ENCODE measurements around the gene THTPA. TPM values are rescaled to one million over a fixed set of nuclear protein-coding genes. Genes with fewer than 3 reads are reported as not detected.
A peak's percentile ranks its signal among the peaks of the same experiment; 100 is the strongest.

The THTPA gene
- total RNA-seq: 11.8 to 21.6 TPM (median 12.3 TPM) in 3 replicates
- long read RNA-seq, transcript THTPA-205 (2 exons, 571 nt): minor isoform, 11 of 37 reads
- long read RNA-seq, transcript THTPA-202 (3 exons, 1,779 nt): minor isoform, 9 of 37 reads
- long read RNA-seq, transcript THTPA-201 (2 exons, 2,860 nt): major isoform, 14 of 37 reads
- long read RNA-seq, partial matches to known transcripts: 0 of 37 reads
- long read RNA-seq, other reads (novel, unspliced or antisense): 0 of 37 reads

GRCh38 chr14:23555882-23556699, at the start of gene THTPA:
THTPA (plus strand) TSS chr14:23556271; CDS start chr14:23556758, 487 bp downstream.
- peak within 1 kb of the TSS; percentile 91 for H3K4me3 Mint-ChIP-seq (ENCODE audit: unreplicated experiment)
- peaks cover 6% of the 10 kb centered on the region for H3K36me3 Mint-ChIP-seq (ENCODE audit: low read depth)
- peak within 1 kb of the TSS; percentile 93 for H3K27ac Mint-ChIP-seq (ENCODE audit: unreplicated experiment)
- H3K4me1 Mint-ChIP-seq (ENCODE audit: low read depth): peaks cover 34% of the 10 kb centered on the region
- DNase-seq (ENCODE audit: low spot score): peak; percentile 98
- no peaks in the 10 kb centered on the region for H3K27me3 Mint-ChIP-seq (ENCODE audit: low read depth)
- no peak for TF ChIP-seq CTCF (IDR thresholded peaks at IDR 0.05)
- no peaks in the 10 kb centered on the region for H3K9me3 Mint-ChIP-seq (ENCODE audit: low read depth)

- H3K27me3 Mint-ChIP-seq (ENCODE audit: low read depth): no peaks in the 10 kb centered on the region
- H3K9me3 Mint-ChIP-seq (ENCODE audit: low read depth): no peaks in the 10 kb centered on the region
- no peak for TF ChIP-seq CTCF (IDR thresholded peaks at IDR 0.05)
- peaks cover 5% of the 10 kb centered on the region for H3K36me3 Mint-ChIP-seq (ENCODE audit: low read depth)
- DNase-seq (ENCODE audit: low spot score): no peak
- no peak overlapping the region for H3K4me3 Mint-ChIP-seq (ENCODE audit: unreplicated experiment)
- H3K27ac Mint-ChIP-seq (ENCODE audit: unreplicated experiment): no peak overlapping the region
- no peaks in the 10 kb centered on the region for H3K4me1 Mint-ChIP-seq (ENCODE audit: low read depth)
Observed at GRCh38 chr14:23512156-23512555, 43.9 kb upstream of the THTPA start.

GRCh38 chr14:23513005-23513817, 42.9 kb upstream of the THTPA start:
- DNase-seq (ENCODE audit: low spot score): no peak
- Mint-ChIP-seq H3K4me1 (ENCODE audit: low read depth) (no peaks in the 10 kb centered on the region), H3K27ac (ENCODE audit: unreplicated experiment) (no peak overlapping the region), H3K27me3 (ENCODE audit: low read depth) (no peaks in the 10 kb centered on the region), H3K9me3 (ENCODE audit: low read depth) (no peaks in the 10 kb centered on the region), H3K36me3 (ENCODE audit: low read depth) (peaks cover 5% of the 10 kb centered on the region), H3K4me3 (ENCODE audit: unreplicated experiment) (no peak overlapping the region)
- TF ChIP-seq CTCF (IDR thresholded peaks at IDR 0.05): no peak

GRCh38 chr14:23513818-23514643, 42.0 kb upstream of the THTPA start:
- Mint-ChIP-seq H3K4me3 (ENCODE audit: unreplicated experiment) (no peak overlapping the region), H3K27ac (ENCODE audit: unreplicated experiment) (no peak overlapping the region), H3K27me3 (ENCODE audit: low read depth) (no peaks in the 10 kb centered on the region), H3K9me3 (ENCODE audit: low read depth) (no peaks in the 10 kb centered on the region), H3K4me1 (ENCODE audit: low read depth) (no peaks in the 10 kb centered on the region), H3K36me3 (ENCODE audit: low read depth) (peaks cover 5% of the 10 kb centered on the region)
- no peak for TF ChIP-seq CTCF (IDR thresholded peaks at IDR 0.05)
- no peak for DNase-seq (ENCODE audit: low spot score)

All from chondrocyte (in vitro differentiated cells).